ENCODE measurements around the gene LY6G6F.

LY6G6F gene, protein sequence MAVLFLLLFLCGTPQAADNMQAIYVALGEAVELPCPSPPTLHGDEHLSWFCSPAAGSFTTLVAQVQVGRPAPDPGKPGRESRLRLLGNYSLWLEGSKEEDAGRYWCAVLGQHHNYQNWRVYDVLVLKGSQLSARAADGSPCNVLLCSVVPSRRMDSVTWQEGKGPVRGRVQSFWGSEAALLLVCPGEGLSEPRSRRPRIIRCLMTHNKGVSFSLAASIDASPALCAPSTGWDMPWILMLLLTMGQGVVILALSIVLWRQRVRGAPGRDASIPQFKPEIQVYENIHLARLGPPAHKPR

DNA sequence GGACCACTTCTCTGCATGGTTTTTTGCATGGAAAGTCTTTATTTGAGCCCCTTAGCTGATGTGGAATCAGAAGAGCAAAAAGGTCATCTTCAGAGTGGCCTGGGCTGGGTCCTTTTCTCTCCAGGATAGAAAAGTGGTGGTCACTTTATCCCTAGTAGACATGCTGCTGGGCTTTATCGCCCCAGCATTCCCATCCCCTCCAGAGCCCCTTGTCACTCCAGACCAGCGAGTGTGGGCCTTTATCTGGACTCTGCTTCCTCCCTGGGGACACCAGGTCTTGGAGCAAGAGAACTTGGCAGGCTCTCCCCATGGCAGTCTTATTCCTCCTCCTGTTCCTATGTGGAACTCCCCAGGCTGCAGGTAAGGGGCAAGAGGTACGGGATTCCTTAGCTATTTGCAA is at the start of gene LY6G6F:
Gene LY6G6F, plus strand, starts transcription at position 268 of the 400 bp plus-strand sequence. Its CDS starts 41 bp downstream, at position 309.
- DNase-seq (ENCODE audit: insufficient read length, low spot score) (no peak), FAIRE-seq (no peak)
- TF ChIP-seq POLR2A (IDR thresholded peaks at IDR 0.05; ENCODE audit: low read depth, low read length), result no peak

DNA sequence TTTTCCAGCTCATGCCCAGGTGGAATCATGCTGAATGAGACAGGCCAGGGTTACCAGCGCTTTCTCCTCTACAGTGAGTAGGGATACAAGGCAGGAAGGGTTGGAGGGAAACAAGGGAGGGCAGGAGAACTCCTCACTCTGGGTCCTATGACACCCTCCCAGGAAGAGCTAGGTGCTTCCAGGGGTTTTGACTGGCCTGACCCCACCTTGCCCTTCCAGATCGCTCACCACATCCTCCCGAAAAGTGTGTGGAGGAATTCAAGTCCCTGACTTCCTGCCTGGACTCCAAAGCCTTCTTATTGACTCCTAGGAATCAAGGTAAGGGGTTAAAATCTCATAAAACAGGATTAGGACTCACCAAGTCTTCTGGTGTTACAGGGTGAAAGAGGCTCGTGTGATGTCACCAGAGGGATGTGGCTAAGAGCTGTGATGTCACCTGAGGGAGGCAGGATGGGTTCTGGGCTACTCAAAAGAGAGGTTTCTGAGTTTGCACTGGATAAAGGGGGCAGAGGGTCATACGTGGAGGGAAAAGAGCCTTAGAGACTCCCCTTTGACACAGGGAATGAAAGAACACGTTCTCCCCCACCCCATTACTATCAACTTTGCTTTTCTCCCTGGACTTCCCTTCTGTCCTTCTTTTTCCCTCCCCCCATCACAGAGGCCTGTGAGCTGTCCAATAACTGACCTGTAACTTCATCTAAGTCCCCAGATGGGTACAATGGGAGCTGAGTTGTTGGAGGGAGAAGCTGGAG is 49.1 kb upstream of the LY6G6F start:
- FAIRE-seq, result no peak
- no peak for TF ChIP-seq POLR2A (IDR thresholded peaks at IDR 0.05; ENCODE audit: low read depth, low read length)
- no peak for DNase-seq (ENCODE audit: insufficient read length, low spot score)

DNA sequence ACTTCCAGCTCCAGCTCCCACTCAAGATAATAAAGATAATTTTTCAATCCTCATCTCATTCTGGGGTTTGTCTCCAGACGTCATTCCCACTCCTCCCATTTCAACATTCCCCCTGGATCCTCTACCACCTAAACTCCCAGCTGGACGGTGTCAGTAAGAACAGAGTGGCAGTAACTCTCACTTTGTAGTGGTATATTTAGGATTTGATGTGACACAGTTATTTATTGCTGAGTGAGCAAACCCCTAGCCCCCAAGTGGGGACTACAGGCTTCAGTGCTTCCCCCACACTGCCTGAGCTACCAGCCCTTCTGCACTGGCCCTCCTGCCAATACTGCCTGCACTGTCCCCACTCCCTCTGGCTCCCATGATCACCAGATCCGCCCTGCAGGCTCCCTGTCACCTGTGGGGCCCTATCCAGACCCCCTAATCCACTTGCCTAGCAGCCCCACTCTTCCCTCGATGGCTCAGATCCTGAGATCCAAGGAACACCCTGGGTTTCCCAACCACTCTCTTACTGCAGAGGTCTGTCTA is 48.4 kb upstream of the LY6G6F start:
- DNase-seq (ENCODE audit: insufficient read length, low spot score) (no peak), FAIRE-seq (no peak)
- no peak for TF ChIP-seq POLR2A (IDR thresholded peaks at IDR 0.05; ENCODE audit: low read depth, low read length)

DNA sequence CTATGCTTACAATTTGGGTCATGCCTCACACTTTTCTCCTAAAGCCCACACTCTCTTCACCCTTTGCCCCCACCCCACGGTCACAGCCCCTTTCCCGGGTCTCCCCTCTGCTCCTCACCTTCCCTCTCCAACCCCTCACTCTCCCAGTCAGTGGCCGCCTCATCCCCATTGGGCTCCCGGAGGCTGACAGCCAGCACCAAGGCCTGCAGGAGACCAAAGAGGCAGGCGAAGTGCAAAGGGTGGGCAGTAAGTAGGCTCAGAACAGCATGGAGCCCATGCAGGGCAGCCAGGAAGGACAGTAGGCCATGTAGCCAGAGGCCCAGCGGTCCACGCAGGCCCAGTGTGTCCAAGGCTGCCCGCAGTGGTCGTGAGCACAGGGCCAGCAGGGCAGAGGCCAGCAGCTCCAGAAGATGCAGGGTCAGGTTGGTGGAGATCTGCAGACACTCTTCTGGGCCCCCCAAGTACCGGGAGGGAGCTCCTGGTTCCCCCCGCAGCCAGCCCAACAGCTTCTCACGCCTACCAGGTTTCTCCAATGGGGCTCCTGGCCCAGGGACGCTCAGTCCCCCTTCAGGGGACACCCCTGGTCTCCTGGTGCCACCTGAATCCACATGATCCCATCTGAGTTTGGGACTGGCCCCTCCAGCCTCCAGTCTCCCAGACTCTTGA is 47.5 kb upstream of the LY6G6F start:
- no peak for TF ChIP-seq POLR2A (IDR thresholded peaks at IDR 0.05; ENCODE audit: low read depth, low read length)
- FAIRE-seq, result no peak
- DNase-seq (ENCODE audit: insufficient read length, low spot score), result no peak

- FAIRE-seq (no peak), DNase-seq (ENCODE audit: insufficient read length, low spot score) (no peak)
These were observed 46.9 kb upstream of the LY6G6F start for GRCh38 chr6:31659649-31660380.

GRCh38 chr6:31660381-31661261 is 46.0 kb upstream of the LY6G6F start, which contains the start of gene C6orf47:
TSS of gene C6orf47 (minus strand) at chr6:31660778. CDS start at chr6:31659947, 831 bp downstream.
- DNase-seq (ENCODE audit: insufficient read length, low spot score) (peak; percentile 81), FAIRE-seq (no peak)
- peak; percentile 79 for TF ChIP-seq POLR2A (IDR thresholded peaks at IDR 0.05; ENCODE audit: low read depth, low read length)

More at GRCh38 chr6:31659649-31660380, 46.9 kb upstream of the LY6G6F start:
- no peak for TF ChIP-seq POLR2A (IDR thresholded peaks at IDR 0.05; ENCODE audit: low read depth, low read length)

- no peak for FAIRE-seq
- no peak for DNase-seq (ENCODE audit: insufficient read length, low spot score)
- TF ChIP-seq POLR2A (IDR thresholded peaks at IDR 0.05; ENCODE audit: low read depth, low read length), result no peak
These were observed 45.2 kb upstream of the LY6G6F start for GRCh38 chr6:31661262-31662123.

GRCh38 chr6:31662124-31662723 is 44.4 kb upstream of the LY6G6F start:
- DNase-seq (ENCODE audit: insufficient read length, low spot score), result no peak
- FAIRE-seq, result no peak
- TF ChIP-seq POLR2A (IDR thresholded peaks at IDR 0.05; ENCODE audit: low read depth, low read length), result no peak

GRCh38 chr6:31663126-31663960 is 43.3 kb upstream of the LY6G6F start:
- no peak for DNase-seq (ENCODE audit: insufficient read length, low spot score)
- TF ChIP-seq POLR2A (IDR thresholded peaks at IDR 0.05; ENCODE audit: low read depth, low read length), result no peak
- no peak for FAIRE-seq

DNA sequence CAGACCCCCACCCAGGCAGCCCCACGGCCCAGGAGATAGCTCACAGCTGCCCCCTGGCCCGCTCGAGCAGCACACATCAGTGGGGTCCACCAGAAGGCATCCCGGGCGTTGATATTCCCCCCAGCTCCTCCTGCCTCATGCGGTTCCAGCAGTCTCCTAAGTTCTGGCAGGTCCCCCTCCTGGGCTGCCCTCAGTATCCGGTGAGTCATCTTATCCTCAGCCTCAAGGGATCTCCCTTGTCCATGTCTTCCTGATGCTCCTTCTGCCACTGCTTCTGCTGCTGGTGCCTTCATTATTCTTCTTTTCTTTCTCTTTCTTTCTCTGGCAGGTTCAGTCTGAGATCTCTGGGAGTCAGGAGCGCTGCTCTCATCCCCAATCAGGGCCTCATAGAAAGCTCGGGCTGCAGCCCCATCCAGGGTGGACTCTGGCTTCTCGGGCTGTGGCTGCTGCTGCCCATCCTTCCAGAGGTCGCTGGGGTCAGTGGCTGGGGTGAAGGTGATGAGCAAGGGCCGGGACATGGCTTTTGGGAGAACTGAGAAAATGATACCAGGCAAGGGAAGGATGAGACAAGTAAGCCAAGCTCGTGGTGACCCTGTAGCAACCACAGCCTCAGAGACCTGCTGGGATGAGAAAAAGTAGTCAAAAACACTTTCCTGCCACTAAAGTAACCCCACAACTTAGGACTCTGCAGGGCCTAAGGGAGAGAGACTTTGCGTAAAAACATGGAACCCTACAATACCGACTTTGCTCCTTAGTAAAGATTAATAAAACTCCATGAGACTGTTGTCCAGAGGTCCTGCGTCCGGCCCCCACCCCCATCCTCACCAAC is 42.5 kb upstream of the LY6G6F start:
- peak; percentile 85 for DNase-seq (ENCODE audit: insufficient read length, low spot score)
- no peak for FAIRE-seq
- TF ChIP-seq POLR2A (IDR thresholded peaks at IDR 0.05; ENCODE audit: low read depth, low read length), result no peak

Measured in H54 (cell line).